ENCODE results near the gene TBC1D19.

The TBC1D19 gene

DNA sequence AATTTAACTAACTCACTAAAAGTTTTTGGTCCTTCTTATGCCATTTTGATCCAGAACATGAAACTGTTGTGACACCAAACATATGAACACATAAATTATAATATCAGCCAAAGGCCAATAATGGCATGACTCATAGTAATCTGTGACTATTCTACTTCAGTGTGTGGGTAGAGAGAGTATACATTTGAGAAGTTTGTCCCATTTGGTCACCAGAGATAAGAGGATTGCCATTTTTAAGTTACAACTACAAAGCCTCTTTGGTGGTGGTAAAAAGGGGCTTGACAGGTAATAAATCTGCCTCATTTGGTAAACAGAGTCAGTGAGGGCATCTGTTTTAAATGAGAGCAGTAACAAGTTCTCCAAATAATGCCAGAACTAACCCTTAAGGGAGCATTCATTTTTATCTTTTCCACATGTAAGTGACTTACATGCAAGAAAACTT lies 117.9 kb downstream of the TBC1D19 start:
- no peak overlapping the region for H3K4me3 ChIP-seq (ENCODE audit: low read depth, low read length)
- TF ChIP-seq, protein P1, sequence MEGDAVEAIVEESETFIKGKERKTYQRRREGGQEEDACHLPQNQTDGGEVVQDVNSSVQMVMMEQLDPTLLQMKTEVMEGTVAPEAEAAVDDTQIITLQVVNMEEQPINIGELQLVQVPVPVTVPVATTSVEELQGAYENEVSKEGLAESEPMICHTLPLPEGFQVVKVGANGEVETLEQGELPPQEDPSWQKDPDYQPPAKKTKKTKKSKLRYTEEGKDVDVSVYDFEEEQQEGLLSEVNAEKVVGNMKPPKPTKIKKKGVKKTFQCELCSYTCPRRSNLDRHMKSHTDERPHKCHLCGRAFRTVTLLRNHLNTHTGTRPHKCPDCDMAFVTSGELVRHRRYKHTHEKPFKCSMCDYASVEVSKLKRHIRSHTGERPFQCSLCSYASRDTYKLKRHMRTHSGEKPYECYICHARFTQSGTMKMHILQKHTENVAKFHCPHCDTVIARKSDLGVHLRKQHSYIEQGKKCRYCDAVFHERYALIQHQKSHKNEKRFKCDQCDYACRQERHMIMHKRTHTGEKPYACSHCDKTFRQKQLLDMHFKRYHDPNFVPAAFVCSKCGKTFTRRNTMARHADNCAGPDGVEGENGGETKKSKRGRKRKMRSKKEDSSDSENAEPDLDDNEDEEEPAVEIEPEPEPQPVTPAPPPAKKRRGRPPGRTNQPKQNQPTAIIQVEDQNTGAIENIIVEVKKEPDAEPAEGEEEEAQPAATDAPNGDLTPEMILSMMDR (IDR thresholded peaks at IDR 0.05; ENCODE audit: low read depth, low read length, missing control alignments): no peak
- DNase-seq (ENCODE audit: low read depth): no peak

GRCh38 chr4:26707342-26707741 lies 123.5 kb downstream of the TBC1D19 start:
- H3K4me3 ChIP-seq (ENCODE audit: low read depth, low read length): no peak overlapping the region
- TF ChIP-seq, protein P1 (IDR thresholded peaks at IDR 0.05; ENCODE audit: low read depth, low read length, missing control alignments): no peak
- no peak for DNase-seq (ENCODE audit: low read depth)

DNA sequence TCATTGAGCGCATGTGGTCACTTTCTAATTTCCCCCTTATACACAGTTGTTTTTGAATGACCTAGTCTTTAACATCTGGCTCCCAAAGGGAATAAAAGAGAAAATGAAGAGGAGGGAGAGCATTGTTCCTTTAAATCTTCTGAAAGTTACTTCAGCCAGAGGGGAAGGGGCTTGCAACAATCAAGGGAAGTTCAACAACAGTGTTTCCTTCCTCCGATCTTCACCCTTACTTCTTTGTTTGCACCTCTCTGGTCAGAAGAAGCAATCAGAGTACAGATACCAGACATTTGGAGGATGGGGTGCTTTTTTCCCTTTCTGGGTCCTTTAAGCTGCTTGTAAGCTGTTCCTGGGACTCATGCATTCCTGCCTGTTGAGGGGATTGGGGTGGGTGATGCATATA lies 125.4 kb downstream of the TBC1D19 start:
- TF ChIP-seq, protein P1 (IDR thresholded peaks at IDR 0.05; ENCODE audit: low read depth, low read length, missing control alignments): no peak
- H3K4me3 ChIP-seq (ENCODE audit: low read depth, low read length): no peak overlapping the region
- no peak for DNase-seq (ENCODE audit: low read depth)

DNA sequence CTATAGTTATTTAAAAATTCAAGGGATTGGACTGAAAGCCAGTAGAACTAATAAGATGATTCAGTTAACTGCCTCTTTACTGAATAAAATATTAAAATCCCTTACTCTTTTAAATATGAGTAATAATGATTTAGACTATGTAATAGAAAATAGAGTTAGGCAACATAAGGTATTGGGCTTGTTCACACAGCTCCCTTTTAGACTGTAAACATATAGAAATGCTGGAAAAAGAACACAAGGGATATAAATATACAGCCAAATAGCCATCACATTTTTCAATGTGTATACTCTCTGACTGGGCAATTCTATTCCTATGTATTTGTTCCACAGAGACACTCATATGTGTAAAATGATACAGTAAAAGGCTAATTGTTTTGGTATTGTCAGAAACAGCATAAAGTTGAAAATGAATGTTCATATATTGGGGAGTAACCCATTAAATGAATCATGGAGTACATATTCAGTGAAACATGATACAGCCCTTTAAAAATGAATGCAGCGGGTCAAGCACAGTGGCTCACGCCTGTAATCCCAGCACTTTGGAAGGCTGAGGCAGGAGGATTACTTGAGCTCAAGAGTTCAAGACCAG lies 129.8 kb downstream of the TBC1D19 start:
- TF ChIP-seq, protein P1 (IDR thresholded peaks at IDR 0.05; ENCODE audit: low read depth, low read length, missing control alignments): no peak
- DNase-seq (ENCODE audit: low read depth): no peak
- H3K4me3 ChIP-seq (ENCODE audit: low read depth, low read length): no peak overlapping the region

- no peak overlapping the region for H3K4me3 ChIP-seq (ENCODE audit: low read depth, low read length)
- TF ChIP-seq, protein P1 (IDR thresholded peaks at IDR 0.05; ENCODE audit: low read depth, low read length, missing control alignments): no peak
- no peak for DNase-seq (ENCODE audit: low read depth)
Measured at GRCh38 chr4:26715636-26716242, 131.9 kb downstream of the TBC1D19 start.

- TF ChIP-seq, protein P1 (IDR thresholded peaks at IDR 0.05; ENCODE audit: low read depth, low read length, missing control alignments): no peak
- H3K4me3 ChIP-seq (ENCODE audit: low read depth, low read length): no peak overlapping the region
- no peak for DNase-seq (ENCODE audit: low read depth)
Measured at GRCh38 chr4:26717332-26717731, 133.4 kb downstream of the TBC1D19 start.
